HEK293 (cell line): ENCODE results near the gene BATF3.

Experiments
- CTCF ChIA-PET: fragments of 350-600 bp; formaldehyde crosslinking; extraction: SDS; loops from one replicate; lab custom pipeline; 2021; ENCODE audit warnings: antibody characterized with exemption; lab: Yijun Ruan, JAX
- POLR2A ChIA-PET: fragments of 300-600 bp; formaldehyde crosslinking; extraction: SDS; loops from one replicate; lab custom pipeline; 2020; ENCODE audit warnings: antibody characterized with exemption, inconsistent platforms; lab: Yijun Ruan, JAX
- H3K27ac ChIP-seq: fragments of 200-500 bp; sonication (Bioruptor generic); 2 replicates; pipeline ENCODE4 v1.5.1; 2014; ENCODE audit warnings: low read depth, low read length, control low read depth, inconsistent platforms; ENCODE audit errors: extremely low read depth
- H3K36me3 ChIP-seq, 2 experiments: fragments of 200-500 bp in 1 of 2; sonication (Bioruptor generic) in 1 of 2; 1 replicate in 1 of 2; 2 replicates in 1 of 2; pipeline ENCODE4 v1.5.1; 2014 to 2017; ENCODE audit warnings: inconsistent platforms in 2 of 2, low read length in 2 of 2; ENCODE audit not compliant: control insufficient read depth in 2 of 2, insufficient read depth in 1 of 2
- H3K4me1 ChIP-seq: fragments of 200-500 bp; sonication (Bioruptor generic); 2 replicates; pipeline ENCODE4 v1.5.1; 2014; ENCODE audit warnings: mild to moderate bottlenecking, low read length, inconsistent platforms; ENCODE audit not compliant: control insufficient read depth, insufficient read depth
- H3K4me3 ChIP-seq: 2 replicates; pipeline ENCODE4 v1.5.1; 2011; ENCODE audit warnings: low read depth, mild to moderate bottlenecking, control low read depth, low read length, moderate library complexity
- H3K9me3 ChIP-seq: fragments of 200-500 bp; sonication (Bioruptor generic); 2 replicates; pipeline ENCODE4 v1.5.1; 2014; ENCODE audit warnings: low read depth, low read length, inconsistent platforms; ENCODE audit not compliant: control insufficient read depth, insufficient read depth
- EGR2 ChIP-seq: fragments of 450-650 bp; formaldehyde crosslinking; IDR thresholded peaks from 2 replicates; pipeline ENCODE4 v1.5.1; 2016; ENCODE audit warnings: low read depth, missing biosample characterization, missing genetic modification characterization
- GFI1B ChIP-seq: fragments of 450-650 bp; formaldehyde crosslinking; IDR thresholded peaks from 2 replicates; pipeline ENCODE4 v1.5.1; 2016; ENCODE audit warnings: missing biosample characterization, missing genetic modification characterization
- IKZF3 ChIP-seq: fragments of 450-650 bp; IDR thresholded peaks from 2 replicates; pipeline ENCODE4 v1.5.0; 2018; ENCODE audit warnings: missing biosample characterization, mild to moderate bottlenecking, missing genetic modification characterization, moderate library complexity
- REPIN1 ChIP-seq: fragments of 450-650 bp; formaldehyde crosslinking; IDR thresholded peaks from 2 replicates; pipeline ENCODE4 v1.5.1; 2017; ENCODE audit warnings: missing biosample characterization, missing genetic modification characterization, low read depth
- SCRT1 ChIP-seq: fragments of 450-650 bp; formaldehyde crosslinking; IDR thresholded peaks from 2 replicates; pipeline ENCODE4 v1.5.1; 2016; ENCODE audit warnings: missing biosample characterization, missing genetic modification characterization, borderline replicate concordance
- SCRT2 ChIP-seq: fragments of 450-650 bp; formaldehyde crosslinking; IDR thresholded peaks from 2 replicates; pipeline ENCODE4 v1.5.1; 2016; ENCODE audit warnings: missing biosample characterization, missing genetic modification characterization
- SETDB1 ChIP-seq: IDR thresholded peaks from one replicate; pipeline ENCODE4 v1.6.1; 2017; ENCODE audit warnings: mild to moderate bottlenecking, low read length, moderate library complexity, mixed read lengths; ENCODE audit not compliant: insufficient read length
- ZNF10 ChIP-seq: fragments of 450-650 bp; formaldehyde crosslinking; IDR thresholded peaks from 2 replicates; pipeline ENCODE4 v1.5.1; 2017; ENCODE audit warnings: missing biosample characterization, missing genetic modification characterization
- ZNF121 ChIP-seq: fragments of 450-650 bp; formaldehyde crosslinking; IDR thresholded peaks from 2 replicates; pipeline ENCODE4 v1.5.1; 2016; ENCODE audit warnings: missing biosample characterization, missing genetic modification characterization
- ZNF132 ChIP-seq: fragments of 450-650 bp; formaldehyde crosslinking; IDR thresholded peaks from 2 replicates; pipeline ENCODE4 v1.5.1; 2017; ENCODE audit warnings: missing biosample characterization, missing genetic modification characterization, borderline replicate concordance
- ZNF157 ChIP-seq: fragments of 450-650 bp; formaldehyde crosslinking; IDR thresholded peaks from 2 replicates; pipeline ENCODE4 v1.5.1; 2016; ENCODE audit warnings: missing biosample characterization, missing genetic modification characterization
- ZNF16 ChIP-seq: fragments of 450-650 bp; formaldehyde crosslinking; IDR thresholded peaks from 2 replicates; pipeline ENCODE4 v1.5.1; 2016; ENCODE audit warnings: low read depth, missing biosample characterization, missing genetic modification characterization
- ZNF169 ChIP-seq: fragments of 450-650 bp; formaldehyde crosslinking; IDR thresholded peaks from 2 replicates; pipeline ENCODE4 v1.5.1; 2016; ENCODE audit warnings: missing biosample characterization, missing genetic modification characterization
- ZNF223 ChIP-seq: fragments of 450-650 bp; formaldehyde crosslinking; IDR thresholded peaks from 2 replicates; pipeline ENCODE4 v1.5.1; 2016; ENCODE audit warnings: missing biosample characterization, missing genetic modification characterization
- ZNF341 ChIP-seq: fragments of 450-650 bp; formaldehyde crosslinking; IDR thresholded peaks from 2 replicates; pipeline ENCODE4; 2016; ENCODE audit warnings: low read depth, missing biosample characterization, missing genetic modification characterization
- ZNF366 ChIP-seq: fragments of 450-650 bp; formaldehyde crosslinking; conservative IDR thresholded peaks from 2 replicates; pipeline ENCODE4 v1.5.1; 2016; ENCODE audit warnings: missing biosample characterization, missing genetic modification characterization
- ZNF560 ChIP-seq: fragments of 450-650 bp; formaldehyde crosslinking; IDR thresholded peaks from 2 replicates; pipeline ENCODE4 v1.5.1; 2017; ENCODE audit warnings: missing biosample characterization, missing genetic modification characterization, borderline replicate concordance
- ZNF658 ChIP-seq: fragments of 450-650 bp; formaldehyde crosslinking; IDR thresholded peaks from 2 replicates; pipeline ENCODE4; 2016; ENCODE audit warnings: missing biosample characterization, missing genetic modification characterization
- ZNF791 ChIP-seq: fragments of 450-650 bp; formaldehyde crosslinking; IDR thresholded peaks from 2 replicates; pipeline ENCODE4 v1.5.1; 2016; ENCODE audit warnings: missing biosample characterization, missing genetic modification characterization
- TF ChIP-seq, protein P1 (sequence below): fragments of 450-650 bp; formaldehyde crosslinking; conservative IDR thresholded peaks from 2 replicates; pipeline ENCODE4 v1.5.1; 2016; ENCODE audit warnings: low read depth, missing biosample characterization, missing genetic modification characterization
- TF ChIP-seq, protein P2 (sequence below): fragments of 450-650 bp; formaldehyde crosslinking; IDR thresholded peaks from 2 replicates; pipeline ENCODE4 v1.5.1; 2016; ENCODE audit warnings: missing biosample characterization, missing genetic modification characterization, low read depth

BATF3 gene

DNA sequence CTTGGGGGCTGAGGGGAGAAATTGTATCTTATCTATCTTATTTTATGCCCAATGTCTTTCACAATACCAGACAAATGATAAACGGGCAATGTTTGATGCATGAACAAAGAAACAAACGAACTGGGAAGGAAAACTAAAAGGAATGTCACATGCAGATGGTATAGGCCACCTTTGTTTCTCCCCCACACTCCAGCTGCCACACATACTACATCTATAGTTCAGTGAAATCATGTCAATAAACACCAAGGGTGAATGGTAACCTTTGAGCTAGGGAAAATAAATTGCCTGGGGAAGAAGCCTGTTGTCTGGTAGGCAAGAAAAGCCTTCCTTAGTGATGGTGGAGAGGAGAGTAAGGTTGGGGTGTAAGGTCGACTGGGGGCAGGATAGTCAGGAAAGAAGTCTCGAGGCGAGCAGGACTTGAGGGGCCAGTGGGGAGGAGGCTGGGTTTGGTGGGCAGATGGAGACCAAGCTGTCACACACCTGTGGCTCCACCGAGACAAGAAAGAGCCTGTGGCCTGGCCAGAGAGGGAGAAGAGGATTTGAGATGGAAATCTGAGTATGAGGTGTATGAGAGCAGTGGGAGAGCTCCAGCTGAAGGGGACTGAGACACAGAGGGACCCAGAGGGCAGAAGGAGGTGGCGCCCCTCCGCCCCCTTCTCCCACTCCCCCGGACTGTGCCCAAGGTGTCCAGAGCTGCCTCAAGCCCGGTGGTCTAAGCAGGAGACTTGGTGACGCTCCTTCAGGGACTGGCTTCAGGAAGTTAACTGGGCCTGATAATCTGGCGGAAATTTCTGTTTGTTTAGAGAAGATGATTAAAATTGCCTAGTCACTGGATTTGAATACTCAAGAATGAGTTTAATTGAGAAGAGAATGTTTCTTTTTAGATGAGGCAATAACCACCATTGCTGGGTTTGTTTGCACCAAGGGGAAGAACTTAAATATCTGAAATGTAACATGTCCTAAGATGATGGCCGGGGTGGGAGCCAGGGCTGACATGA is 53.8 kb downstream of the BATF3 start:
- TF ChIP-seq SCRT1 (tag by site-specific recombination), result 0 out of 2 replicates have a peak, but pooled peaks have one; percentile 54
- TF ChIP-seq ZNF223 (tag by site-specific recombination), result no peak
- TF ChIP-seq ZNF791, result no peak
- TF ChIP-seq SCRT2, result peak; percentile 60; the same call in 1 of the 2 replicates
- no peak for TF ChIP-seq EGR2 (tag by site-specific recombination)
- TF ChIP-seq ZNF16 (tag by site-specific recombination), result no peak
- Histone ChIP-seq H3K27ac (no peak overlapping the region), H3K4me3 (no peak overlapping the region), H3K4me1 (no peaks in the 10 kb centered on the region), H3K9me3 (no peaks in the 10 kb centered on the region), H3K36me3 (no peaks in the 10 kb centered on the region)
- ChIA-PET CTCF (interaction anchor here (1.3 kb wide), 1 partner anchor 19 kb away, joined by 6 read pairs; no protein-coding TSS in a partner anchor), POLR2A (no interaction called here)

DNA sequence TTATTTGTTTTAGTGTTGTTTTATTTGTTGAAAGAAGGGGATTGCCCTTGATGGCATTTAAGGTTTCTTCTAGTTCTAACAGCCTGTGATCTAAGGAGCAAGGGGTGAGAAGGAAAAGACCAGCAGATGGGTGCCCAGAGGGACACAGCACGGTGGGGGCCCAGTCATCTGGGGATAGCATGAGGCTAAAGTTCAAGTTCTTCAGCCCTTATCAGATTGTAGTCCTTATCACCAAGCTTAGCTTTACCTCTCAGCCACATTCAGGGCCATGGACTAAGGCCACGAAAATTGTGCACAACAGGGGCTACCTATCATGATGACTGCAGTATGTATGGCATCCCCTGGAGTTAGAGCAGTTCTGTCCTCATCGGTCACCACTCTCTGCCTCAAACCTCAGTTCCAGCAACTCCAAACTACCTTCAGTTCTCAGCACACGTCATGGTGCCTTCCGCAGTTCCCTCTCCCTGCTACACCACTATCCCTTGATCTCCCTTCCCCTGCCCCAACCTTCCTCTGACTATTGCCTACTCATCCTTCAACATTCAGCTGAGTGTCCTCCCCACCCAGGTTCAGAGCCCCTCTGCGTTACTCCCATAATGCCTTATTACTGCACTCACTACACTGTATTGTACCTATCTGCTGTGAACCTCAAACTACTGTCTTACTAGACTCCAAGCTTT is 54.6 kb downstream of the BATF3 start:
- Histone ChIP-seq H3K27ac (no peak overlapping the region), H3K4me3 (no peak overlapping the region), H3K9me3 (no peaks in the 10 kb centered on the region), H3K4me1 (no peaks in the 10 kb centered on the region), H3K36me3 (no peaks in the 10 kb centered on the region)
- ChIA-PET POLR2A (no interaction called here), CTCF (interaction anchor here (0.7 to 1.5 kb wide), 3 partner anchors 20 to 175 kb away, joined by 3 to 6 read pairs (median 5); no protein-coding TSS in a partner anchor)
- TF ChIP-seq GFI1B (tag by site-specific recombination), result no peak
- TF ChIP-seq ZNF169, result no peak
- no peak for TF ChIP-seq SETDB1
- TF ChIP-seq ZNF121, result no peak
- TF ChIP-seq ZNF157 (tag by site-specific recombination), result no peak
- no peak for TF ChIP-seq ZNF132 (tag by site-specific recombination)
- TF ChIP-seq IKZF3 (tag by site-specific recombination), result no peak
- no peak for TF ChIP-seq ZNF658

DNA sequence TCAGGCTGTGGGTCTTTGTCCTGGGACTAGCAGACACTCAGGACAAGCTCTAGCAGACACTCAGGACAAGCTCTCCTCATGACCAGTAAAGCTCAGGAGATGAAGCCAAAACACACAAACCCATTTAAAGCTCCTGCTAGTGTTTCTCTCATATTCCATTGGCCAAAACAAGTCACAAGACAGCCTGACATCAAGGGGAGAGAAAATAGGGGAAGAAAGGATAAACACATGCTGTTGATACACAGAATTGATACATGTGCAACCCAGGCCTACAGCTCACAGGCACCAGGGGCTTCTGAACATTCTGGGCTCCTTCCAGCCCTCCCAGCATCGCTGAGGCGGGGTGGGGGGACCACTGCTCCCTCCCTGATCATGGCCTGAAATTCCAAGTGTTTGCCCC is 55.8 kb downstream of the BATF3 start:
- POLR2A ChIA-PET, result no interaction called here
- Histone ChIP-seq H3K27ac (no peak overlapping the region), H3K4me1 (no peaks in the 10 kb centered on the region), H3K9me3 (no peaks in the 10 kb centered on the region), H3K4me3 (no peak overlapping the region), H3K36me3 (no peaks in the 10 kb centered on the region)
- TF ChIP-seq ZNF10 (no peak), ZNF366 (tag by site-specific recombination) (no peak), REPIN1 (no peak), ZNF560 (tag by site-specific recombination) (no peak), ZNF341 (tag by site-specific recombination) (no peak)
- TF ChIP-seq, protein P1, sequence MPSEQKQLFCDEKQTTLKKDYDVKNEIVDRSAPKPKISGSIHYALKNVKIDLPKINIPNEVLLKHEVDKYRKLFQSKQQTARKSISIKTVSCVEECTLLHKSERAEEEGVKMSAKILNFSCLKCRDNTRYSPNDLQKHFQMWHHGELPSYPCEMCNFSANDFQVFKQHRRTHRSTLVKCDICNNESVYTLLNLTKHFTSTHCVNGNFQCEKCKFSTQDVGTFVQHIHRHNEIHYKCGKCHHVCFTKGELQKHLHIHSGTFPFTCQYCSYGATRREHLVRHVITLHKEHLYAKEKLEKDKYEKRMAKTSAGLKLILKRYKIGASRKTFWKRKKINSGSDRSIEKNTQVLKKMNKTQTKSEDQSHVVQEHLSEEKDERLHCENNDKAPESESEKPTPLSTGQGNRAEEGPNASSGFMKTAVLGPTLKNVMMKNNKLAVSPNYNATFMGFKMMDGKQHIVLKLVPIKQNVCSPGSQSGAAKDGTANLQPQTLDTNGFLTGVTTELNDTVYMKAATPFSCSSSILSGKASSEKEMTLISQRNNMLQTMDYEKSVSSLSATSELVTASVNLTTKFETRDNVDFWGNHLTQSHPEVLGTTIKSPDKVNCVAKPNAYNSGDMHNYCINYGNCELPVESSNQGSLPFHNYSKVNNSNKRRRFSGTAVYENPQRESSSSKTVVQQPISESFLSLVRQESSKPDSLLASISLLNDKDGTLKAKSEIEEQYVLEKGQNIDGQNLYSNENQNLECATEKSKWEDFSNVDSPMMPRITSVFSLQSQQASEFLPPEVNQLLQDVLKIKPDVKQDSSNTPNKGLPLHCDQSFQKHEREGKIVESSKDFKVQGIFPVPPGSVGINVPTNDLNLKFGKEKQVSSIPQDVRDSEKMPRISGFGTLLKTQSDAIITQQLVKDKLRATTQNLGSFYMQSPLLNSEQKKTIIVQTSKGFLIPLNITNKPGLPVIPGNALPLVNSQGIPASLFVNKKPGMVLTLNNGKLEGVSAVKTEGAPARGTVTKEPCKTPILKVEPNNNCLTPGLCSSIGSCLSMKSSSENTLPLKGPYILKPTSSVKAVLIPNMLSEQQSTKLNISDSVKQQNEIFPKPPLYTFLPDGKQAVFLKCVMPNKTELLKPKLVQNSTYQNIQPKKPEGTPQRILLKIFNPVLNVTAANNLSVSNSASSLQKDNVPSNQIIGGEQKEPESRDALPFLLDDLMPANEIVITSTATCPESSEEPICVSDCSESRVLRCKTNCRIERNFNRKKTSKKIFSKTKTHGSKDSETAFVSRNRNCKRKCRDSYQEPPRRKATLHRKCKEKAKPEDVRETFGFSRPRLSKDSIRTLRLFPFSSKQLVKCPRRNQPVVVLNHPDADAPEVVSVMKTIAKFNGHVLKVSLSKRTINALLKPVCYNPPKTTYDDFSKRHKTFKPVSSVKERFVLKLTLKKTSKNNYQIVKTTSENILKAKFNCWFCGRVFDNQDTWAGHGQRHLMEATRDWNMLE, result no peak
- TF ChIP-seq, protein P2, sequence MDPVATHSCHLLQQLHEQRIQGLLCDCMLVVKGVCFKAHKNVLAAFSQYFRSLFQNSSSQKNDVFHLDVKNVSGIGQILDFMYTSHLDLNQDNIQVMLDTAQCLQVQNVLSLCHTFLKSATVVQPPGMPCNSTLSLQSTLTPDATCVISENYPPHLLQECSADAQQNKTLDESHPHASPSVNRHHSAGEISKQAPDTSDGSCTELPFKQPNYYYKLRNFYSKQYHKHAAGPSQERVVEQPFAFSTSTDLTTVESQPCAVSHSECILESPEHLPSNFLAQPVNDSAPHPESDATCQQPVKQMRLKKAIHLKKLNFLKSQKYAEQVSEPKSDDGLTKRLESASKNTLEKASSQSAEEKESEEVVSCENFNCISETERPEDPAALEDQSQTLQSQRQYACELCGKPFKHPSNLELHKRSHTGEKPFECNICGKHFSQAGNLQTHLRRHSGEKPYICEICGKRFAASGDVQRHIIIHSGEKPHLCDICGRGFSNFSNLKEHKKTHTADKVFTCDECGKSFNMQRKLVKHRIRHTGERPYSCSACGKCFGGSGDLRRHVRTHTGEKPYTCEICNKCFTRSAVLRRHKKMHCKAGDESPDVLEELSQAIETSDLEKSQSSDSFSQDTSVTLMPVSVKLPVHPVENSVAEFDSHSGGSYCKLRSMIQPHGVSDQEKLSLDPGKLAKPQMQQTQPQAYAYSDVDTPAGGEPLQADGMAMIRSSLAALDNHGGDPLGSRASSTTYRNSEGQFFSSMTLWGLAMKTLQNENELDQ (tag by site-specific recombination), result no peak
- CTCF ChIA-PET, result interaction anchor here (0.7 to 1.5 kb wide), 2 partner anchors 21 to 174 kb away, joined by 3 to 5 read pairs; no protein-coding TSS in a partner anchor
